B cell (primary cell): Measurements from ENCODE around the gene ZFX.

Experiments used
- CTCF ChIP-seq: fragments of 200-600 bp; IDR thresholded peaks from one replicate; pipeline ENCODE4 v1.8.0; 2022; ENCODE audit warnings: antibody characterized with exemption, mild to moderate bottlenecking
- EZH2 ChIP-seq: IDR thresholded peaks from 2 replicates; pipeline ENCODE4 v1.6.1; 2012; ENCODE audit warnings: borderline replicate concordance, low read depth, mild to moderate bottlenecking, moderate library complexity, low read length; ENCODE audit not compliant: insufficient read depth, poor library complexity, severe bottlenecking

- TF ChIP-seq CTCF: no peak
- TF ChIP-seq EZH2: no peak
Measured at GRCh38 chrX:24167719-24168472, 18.4 kb downstream of the ZFX start.
